ENCODE data around the gene DLG1.

The DLG1 gene

DNA sequence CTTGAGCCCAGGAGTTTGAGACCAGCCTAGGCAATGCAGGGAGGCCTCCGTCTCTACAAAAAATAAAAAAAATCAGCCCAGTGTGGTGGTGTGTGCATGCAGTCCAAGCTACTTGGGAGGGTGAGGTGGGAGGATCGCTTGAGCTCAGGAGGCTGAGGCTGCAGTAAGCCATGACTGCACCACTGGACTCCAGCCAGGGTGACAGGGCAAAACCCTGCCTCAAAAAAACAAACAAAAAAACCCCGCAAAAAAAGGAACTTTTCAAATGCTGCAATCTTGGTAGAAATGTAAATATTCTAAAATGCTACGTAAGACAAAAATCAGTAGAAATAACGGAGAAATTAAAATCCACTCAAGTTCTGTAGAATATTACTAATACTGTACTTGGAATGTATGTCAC lies 160.7 kb downstream of the DLG1 start:
- DNase-seq (ENCODE audit: low read depth) = no peak
- TF ChIP-seq, protein P1, sequence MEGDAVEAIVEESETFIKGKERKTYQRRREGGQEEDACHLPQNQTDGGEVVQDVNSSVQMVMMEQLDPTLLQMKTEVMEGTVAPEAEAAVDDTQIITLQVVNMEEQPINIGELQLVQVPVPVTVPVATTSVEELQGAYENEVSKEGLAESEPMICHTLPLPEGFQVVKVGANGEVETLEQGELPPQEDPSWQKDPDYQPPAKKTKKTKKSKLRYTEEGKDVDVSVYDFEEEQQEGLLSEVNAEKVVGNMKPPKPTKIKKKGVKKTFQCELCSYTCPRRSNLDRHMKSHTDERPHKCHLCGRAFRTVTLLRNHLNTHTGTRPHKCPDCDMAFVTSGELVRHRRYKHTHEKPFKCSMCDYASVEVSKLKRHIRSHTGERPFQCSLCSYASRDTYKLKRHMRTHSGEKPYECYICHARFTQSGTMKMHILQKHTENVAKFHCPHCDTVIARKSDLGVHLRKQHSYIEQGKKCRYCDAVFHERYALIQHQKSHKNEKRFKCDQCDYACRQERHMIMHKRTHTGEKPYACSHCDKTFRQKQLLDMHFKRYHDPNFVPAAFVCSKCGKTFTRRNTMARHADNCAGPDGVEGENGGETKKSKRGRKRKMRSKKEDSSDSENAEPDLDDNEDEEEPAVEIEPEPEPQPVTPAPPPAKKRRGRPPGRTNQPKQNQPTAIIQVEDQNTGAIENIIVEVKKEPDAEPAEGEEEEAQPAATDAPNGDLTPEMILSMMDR (IDR thresholded peaks at IDR 0.05; ENCODE audit: insufficient read depth, low read depth, low read length, missing control alignments) = no peak
- no peak overlapping the region for H3K4me3 ChIP-seq (ENCODE audit: low read length)

DNA sequence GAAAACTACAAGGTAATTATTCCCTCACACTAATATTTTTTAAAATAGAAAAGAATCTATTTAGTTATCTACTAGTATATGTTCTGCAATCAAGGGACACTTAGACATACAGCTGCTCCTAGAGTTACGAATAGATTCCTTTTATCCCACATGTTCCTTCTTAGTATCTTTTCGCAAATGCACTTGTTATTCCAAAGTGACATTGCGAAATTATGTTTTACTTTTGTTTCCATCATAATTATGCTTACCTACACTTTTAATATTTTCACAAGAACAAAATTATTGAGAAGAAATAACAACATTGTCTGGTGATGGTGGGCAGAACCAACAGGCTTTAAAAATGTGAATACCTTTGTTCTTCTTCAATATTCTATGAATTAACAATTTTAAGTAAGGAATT lies 161.7 kb downstream of the DLG1 start:
- TF ChIP-seq, protein P1 (IDR thresholded peaks at IDR 0.05; ENCODE audit: insufficient read depth, low read depth, low read length, missing control alignments) = no peak
- no peak for DNase-seq (ENCODE audit: low read depth)
- no peak overlapping the region for H3K4me3 ChIP-seq (ENCODE audit: low read length)

DNA sequence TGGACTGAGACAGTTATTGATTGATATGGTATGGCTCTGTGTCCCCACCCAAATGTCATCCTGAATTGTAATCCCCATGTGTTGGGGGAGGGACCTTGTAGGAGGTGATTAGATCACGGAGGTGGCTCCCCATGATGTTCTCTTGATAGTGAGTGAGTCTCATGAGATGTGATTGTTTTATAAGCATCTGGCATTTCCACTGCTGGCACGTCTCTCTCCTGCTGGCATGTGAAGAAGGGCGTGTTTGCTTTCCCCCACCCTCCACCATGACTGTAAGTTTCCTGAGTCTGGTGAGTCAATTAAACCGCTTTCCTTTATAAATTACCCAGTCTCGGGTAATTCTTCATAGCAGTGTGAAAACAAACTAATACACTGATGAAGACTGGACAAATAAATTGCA lies 163.2 kb downstream of the DLG1 start:
- TF ChIP-seq, protein P1 (IDR thresholded peaks at IDR 0.05; ENCODE audit: insufficient read depth, low read depth, low read length, missing control alignments) = no peak
- no peak overlapping the region for H3K4me3 ChIP-seq (ENCODE audit: low read length)
- DNase-seq (ENCODE audit: low read depth) = peak; percentile 65

DNA sequence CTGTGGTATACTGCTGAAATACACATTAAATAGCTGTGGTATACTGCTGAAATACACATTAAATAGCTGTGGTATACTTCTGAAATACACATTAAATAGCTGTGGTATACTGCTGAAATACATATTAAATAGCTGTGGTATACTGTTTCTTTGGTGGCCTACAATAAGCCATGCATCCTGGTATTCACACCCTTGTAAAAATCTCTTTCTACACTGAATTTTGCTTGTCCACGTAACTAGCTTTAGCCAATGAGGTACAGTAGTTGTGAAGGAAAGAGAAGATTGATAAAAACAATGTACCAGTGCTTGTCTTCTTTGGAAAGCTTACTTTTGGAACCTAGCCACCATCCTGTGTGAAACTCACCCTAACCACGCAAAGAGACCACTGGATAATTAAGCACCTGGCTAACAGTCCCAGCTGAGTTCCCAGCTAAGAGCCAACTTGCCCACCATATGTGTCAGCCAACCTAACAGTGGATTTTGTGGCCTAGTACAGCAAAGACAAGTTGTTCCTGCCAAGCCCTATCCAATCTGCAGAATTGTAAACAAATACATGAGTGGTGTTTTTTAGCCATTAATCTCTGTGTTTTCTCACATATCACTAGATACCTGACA lies 165.4 kb downstream of the DLG1 start:
- TF ChIP-seq, protein P1 (IDR thresholded peaks at IDR 0.05; ENCODE audit: insufficient read depth, low read depth, low read length, missing control alignments) = no peak
- no peak overlapping the region for H3K4me3 ChIP-seq (ENCODE audit: low read length)
- no peak for DNase-seq (ENCODE audit: low read depth)

DNA sequence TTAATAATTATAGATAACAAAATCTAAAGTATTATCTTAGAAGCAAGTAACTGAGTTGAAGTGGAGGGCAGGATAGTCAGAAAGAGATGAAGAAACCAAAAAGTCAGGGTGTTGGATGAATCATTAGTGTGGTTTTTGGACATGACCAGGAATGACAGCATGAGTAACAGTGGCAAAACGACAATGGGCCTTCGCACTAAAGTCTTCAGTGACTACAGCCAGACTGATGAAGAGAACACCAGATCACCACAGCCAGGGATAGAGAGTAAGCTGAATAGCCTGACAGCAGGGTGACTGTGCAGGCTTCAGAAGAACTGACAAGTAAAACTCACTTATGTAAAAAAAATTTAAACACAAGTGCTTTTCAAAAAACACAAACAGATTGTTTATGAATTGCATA lies 172.8 kb downstream of the DLG1 start:
- TF ChIP-seq, protein P1 (IDR thresholded peaks at IDR 0.05; ENCODE audit: insufficient read depth, low read depth, low read length, missing control alignments) = no peak
- DNase-seq (ENCODE audit: low read depth) = peak; percentile 61
- no peak overlapping the region for H3K4me3 ChIP-seq (ENCODE audit: low read length)

DNA sequence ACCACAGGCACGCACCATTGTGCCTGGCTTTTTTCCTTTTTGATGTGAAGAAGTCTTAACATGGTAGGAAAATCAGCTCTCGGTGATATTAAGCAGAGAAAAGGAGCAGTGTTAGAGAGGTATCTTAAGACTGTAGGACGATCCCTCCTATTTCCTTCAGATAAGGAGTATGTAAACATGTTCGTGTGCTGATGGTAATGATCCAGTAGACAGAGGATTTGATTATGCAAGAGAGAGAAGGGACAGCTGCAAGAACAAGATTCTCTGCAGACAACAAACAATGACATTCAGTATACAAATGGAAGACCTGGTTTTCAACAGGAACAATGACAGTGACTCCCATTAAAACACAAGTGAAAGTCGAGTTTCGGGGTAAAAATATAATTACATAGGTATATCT lies 173.7 kb downstream of the DLG1 start:
- TF ChIP-seq, protein P1 (IDR thresholded peaks at IDR 0.05; ENCODE audit: insufficient read depth, low read depth, low read length, missing control alignments) = no peak
- no peak overlapping the region for H3K4me3 ChIP-seq (ENCODE audit: low read length)
- no peak for DNase-seq (ENCODE audit: low read depth)

DNA sequence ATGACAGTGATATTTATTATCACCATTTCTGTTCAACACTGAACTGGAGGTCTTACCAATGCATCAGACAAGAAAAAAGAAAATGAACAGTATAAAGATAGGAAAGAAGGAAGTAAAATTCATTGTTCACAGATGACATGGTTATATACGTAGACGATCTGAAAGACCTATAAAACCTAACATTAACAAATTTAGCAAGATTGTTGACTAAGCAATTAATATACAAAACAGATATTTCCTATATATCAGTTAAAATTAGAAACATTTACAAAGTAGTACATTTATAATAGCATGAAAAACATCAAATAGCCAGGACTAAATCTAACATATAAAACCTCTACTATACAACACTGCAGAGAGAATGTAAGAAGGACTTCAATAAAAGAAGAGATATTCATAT lies 176.0 kb downstream of the DLG1 start:
- no peak for DNase-seq (ENCODE audit: low read depth)
- TF ChIP-seq, protein P1 (IDR thresholded peaks at IDR 0.05; ENCODE audit: insufficient read depth, low read depth, low read length, missing control alignments) = no peak
- no peak overlapping the region for H3K4me3 ChIP-seq (ENCODE audit: low read length)

Measured in epithelial cell of esophagus (primary cell).